Gastroesophageal sphincter (tissue), 3 donors: Measurements from ENCODE around the gene MCM3AP.

Experiments
- POLR2AphosphoS5 ChIP-seq: sonication (generic); formaldehyde crosslinking; IDR thresholded peaks from one replicate; pipeline ENCODE4 v1.6.1; 2017; ENCODE audit warnings: antibody characterized with exemption
- TF ChIP-seq, protein P1 (sequence below), 4 experiments: fragments of 200-600 bp in 2 of 4; fragments of 450-650 bp in 2 of 4; sonication (generic) in 1 of 4; IDR thresholded peaks; one replicate each; pipeline ENCODE4 v1.5.1; 2017 to 2019; ENCODE audit warnings: antibody characterized with exemption in 4 of 4, mild to moderate bottlenecking in 2 of 4, moderate library complexity in 2 of 4

GRCh38 chr21:46248422-46248782, 37.0 kb downstream of the MCM3AP start:
- TF ChIP-seq, protein P1, sequence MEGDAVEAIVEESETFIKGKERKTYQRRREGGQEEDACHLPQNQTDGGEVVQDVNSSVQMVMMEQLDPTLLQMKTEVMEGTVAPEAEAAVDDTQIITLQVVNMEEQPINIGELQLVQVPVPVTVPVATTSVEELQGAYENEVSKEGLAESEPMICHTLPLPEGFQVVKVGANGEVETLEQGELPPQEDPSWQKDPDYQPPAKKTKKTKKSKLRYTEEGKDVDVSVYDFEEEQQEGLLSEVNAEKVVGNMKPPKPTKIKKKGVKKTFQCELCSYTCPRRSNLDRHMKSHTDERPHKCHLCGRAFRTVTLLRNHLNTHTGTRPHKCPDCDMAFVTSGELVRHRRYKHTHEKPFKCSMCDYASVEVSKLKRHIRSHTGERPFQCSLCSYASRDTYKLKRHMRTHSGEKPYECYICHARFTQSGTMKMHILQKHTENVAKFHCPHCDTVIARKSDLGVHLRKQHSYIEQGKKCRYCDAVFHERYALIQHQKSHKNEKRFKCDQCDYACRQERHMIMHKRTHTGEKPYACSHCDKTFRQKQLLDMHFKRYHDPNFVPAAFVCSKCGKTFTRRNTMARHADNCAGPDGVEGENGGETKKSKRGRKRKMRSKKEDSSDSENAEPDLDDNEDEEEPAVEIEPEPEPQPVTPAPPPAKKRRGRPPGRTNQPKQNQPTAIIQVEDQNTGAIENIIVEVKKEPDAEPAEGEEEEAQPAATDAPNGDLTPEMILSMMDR (IDR thresholded peaks at IDR 0.05), result no peak
- TF ChIP-seq POLR2AphosphoS5, result no peak
